Stimulated activated CD8-positive, alpha-beta memory T cell treated with anti-CD3 and anti-CD28 coated beads, Interleukin-7, amount 100 ng/mL, for 48 hours (primary cell): Measurements from ENCODE around the gene PKD1.

Experiments
- DNase-seq, 2 donors: peaks; one replicate each; pipeline ENCODE4 v3.0.0-alpha.2; 2020; ENCODE audit warnings: low read depth in 1 of 2; ENCODE audit errors: extremely low read depth in 1 of 2

The PKD1 gene

DNA sequence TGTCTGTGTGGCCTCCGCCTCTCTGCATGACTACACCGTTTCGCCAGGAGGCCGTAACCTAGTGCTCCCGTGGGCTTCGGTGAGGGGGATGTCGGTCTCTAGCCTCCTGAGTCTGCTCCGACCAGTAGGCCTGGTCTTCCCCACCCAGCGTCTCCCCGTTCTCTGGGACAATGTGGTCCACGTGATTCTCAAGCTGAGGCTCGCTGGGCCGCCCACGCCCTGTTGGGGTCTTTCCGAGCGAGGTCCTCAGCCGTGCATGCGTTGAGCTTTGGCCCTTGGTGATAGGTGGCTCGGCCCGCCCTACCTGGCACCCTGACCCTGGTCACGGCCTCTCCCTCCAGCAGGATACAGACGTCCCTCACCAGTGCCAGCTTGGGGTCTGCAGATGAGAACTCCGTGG is 57.0 kb downstream of the PKD1 start:
- no peak for DNase-seq

DNA sequence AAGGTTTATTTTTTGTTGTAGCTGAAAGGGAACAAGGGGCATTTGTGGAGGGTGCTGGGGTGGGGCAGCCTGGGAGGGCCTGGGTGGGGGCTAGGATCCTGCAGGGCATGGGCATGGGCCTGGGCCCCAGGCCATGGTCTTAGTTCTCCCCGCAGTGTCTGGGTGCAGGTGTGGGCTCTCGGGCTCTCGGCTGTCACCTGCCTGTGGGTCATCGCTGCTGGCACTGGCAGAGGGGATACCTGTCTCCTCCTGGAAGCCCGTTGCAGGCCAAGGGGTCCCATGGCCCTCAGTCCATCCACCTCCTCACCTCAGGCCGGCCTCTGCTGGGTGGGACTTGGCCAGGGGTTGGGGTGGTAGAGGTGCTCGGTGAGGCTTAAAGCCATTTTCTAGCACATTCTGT is 57.6 kb downstream of the PKD1 start:
- no peak for DNase-seq

DNA sequence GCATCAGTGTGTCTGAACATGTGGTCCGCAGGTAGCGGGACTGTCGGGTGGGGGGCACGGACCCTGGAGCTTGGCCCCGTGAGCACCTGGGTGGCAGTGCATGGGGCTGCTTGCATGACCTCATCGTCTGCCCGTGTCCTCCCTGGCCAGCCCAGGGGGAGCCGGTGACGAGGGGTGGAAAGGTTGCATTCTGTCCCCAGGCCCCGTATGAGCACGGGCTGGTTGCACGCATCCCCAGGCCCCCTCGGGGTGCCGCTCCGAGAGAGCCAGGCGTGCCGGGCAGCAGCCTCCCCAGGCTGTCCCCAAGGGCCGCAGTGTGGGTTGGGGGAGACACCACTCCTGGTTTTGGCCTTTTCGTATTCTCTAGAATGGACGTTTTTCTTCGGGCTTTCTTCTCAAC is 58.0 kb downstream of the PKD1 start:
- DNase-seq = no peak

DNA sequence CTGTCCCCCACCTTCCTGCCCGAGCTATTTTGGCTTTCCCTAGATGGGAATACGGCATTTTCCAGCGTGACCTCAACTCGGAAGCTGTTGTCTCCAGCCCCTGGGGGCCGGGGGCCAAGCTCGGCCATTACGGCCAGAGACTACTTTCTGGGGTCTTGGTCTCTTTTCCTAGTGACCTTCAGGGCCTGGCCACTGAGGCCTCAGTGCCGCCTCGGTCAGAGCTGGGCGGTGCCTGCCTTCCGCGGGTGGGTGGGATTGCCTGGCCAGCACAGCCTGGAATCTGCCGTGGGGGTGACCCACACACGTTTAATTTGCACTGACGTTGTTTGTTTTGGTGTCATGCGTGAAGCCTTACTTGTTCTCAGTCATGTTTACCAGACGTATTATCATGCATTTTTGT is 58.7 kb downstream of the PKD1 start:
- DNase-seq = no peak

DNA sequence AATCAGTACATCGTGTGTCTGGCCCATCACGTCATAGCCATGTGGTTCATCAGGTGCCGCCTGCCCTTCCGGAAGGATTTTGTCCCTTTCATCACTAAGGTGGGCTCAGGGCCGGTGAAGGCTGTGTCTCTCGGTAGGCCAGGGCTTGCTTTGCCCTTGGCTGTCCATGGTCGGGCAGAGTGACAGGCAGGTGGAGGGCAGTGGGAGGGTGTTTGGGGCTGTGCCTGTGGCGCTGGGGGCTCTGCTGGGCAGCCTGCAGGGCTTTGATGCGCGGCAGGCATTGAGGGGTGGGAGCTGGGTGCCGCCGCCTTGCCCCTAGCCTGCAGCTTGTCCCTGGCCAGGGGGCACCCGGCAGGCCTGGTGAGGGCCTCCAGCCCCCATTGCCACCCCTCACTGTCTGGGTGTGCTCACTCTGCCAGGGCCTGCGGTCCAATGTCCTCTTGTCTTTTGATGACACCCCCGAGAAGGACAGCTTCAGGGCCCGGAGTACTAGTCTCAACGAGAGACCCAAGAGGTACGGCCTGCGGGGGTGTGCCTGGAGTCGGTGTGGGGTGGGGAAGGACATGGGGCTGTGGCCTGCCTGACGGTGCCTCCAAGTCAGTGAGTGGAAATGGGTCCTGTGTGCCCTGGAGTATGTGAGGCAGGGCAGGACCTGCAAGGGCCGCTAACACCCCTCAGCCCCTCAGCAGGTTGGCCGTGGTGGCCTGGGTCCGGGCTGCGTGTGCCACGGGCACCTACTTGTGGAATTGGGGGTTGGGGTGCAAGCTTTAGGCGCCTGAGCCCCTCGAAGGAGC is 59.4 kb downstream of the PKD1 start:
- DNase-seq = no peak

DNA sequence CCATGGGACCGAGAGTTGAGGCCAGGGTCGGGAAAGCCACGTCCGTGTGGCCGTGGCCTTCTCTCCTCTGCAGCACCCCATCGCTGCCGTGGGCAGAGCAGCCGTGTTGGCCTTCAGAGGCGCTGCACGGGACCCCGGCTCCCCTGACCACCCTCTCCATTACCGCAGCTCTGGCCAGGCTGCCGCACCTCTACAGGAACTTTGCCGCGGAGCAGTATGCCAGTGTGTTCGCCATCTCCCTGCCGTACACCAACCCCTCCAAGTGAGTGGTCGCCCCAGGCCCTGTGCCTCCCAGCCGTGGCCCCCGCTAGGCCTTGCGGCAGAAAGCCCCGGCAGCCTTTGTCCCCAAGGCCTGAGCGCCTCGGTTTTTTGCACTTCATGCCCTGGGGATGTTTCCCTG is 60.1 kb downstream of the PKD1 start:
- DNase-seq = no peak

DNA sequence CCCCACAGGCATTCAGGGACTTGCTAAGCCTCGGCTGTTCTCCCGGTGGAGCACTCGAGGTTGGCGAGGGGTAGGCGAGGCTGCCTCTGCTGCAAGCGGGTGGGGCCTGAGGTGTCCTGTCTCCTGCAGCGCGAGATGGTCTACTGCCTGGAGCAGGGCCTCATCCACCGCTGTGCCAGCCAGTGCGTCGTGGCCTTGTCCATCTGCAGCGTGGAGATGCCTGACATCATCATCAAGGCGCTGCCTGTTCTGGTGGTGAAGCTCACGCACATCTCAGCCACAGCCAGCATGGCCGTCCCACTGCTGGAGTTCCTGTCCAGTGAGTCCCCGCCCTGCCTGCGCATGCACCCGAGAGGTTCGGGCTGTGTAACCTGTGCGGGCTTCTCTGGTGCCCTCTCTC is 61.6 kb downstream of the PKD1 start:
- DNase-seq = no peak

DNA sequence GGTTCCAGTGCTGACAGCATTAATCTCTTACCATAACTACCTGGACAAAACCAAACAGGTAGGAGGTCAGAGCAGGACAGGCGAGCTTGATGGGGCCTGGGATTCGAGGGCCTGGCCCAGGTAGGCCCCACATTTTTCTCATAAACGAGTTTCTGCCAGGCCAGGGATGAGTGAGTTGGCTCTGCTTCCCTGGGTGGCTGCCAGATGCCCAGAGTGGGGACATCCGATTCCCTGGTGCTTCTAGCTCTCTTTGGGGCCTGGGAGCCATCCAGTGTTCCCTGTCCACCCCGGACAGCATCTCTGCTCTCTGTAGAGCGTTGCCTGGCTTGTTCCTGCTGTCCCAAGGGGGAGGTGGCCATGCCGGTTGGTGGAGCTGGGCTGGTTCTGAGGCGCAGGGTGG is 62.8 kb downstream of the PKD1 start:
- DNase-seq = no peak

DNA sequence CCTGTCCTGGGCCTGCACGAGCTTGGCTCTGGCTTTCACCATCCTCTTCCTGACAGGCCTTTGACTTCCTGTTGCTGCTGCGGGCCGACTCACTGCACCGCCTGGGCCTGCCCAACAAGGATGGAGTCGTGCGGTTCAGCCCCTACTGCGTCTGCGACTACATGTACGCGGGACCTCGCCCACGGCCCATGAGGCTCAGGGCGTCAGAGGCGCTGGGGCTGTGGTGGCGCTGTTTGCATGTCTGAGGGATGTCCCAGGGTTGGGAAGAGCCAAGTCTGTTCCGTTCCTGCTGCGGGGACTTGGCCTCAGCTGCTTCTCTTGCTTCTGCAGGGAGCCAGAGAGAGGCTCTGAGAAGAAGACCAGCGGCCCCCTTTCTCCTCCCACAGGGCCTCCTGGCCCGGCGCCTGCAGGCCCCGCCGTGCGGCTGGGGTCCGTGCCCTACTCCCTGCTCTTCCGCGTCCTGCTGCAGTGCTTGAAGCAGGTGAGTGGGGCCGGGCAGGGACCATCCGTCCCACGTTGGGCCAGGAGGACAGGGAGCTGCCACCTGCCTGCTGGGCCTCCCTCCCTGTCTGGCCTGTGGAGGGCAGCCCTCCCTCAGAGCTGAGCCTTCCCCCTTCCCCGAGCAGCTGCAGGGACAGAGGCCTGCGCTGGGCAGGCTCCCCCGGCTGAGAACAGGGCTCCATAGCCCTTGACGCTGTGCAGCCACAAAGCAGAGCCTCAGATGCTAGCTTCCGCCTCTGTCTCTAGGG is 64.1 kb downstream of the PKD1 start:
- DNase-seq = no peak

DNA sequence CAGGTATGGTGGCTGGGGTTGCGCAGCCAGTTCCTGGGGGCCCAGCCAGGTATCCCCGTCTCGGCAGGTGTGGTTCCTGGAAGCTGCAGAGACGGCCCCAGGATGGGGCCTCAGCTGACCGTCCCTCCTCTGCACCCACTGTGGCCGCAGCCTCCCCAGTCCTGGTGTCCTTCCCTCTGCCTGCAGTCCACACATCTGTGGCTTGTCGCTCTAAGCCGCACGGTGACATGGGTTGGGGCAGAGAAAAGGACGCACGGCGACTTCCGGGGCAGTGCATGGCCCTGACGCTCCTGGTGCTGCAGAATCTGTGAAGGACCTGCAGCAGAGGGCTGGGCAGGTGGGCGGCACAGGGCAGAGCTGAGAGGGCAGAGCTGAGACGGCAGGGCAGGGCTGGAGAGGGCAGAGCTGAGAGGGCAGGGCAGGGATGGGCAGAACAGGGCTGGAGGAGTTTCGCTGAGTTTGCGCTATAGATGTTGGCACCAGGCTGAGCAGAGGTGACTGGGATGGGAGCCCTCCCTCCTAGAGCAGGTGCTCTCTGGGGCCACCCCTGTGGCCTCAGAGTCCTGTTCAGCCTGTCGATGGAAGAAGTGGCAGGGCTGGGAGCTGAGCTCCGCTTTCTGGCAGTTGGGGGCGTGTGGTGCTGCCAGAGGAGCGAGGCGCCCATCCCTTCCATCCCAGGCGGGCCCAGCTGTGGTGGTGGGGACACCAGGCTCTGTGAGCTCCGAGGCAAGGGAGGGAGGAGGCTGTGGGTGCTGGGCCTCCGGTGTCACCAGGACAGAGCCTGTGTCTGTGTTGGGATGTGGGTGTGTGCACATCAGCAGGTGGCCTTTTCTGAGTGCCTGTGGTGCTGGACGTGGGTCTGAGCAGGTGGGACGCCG is 64.9 kb downstream of the PKD1 start:
- no peak for DNase-seq

DNA sequence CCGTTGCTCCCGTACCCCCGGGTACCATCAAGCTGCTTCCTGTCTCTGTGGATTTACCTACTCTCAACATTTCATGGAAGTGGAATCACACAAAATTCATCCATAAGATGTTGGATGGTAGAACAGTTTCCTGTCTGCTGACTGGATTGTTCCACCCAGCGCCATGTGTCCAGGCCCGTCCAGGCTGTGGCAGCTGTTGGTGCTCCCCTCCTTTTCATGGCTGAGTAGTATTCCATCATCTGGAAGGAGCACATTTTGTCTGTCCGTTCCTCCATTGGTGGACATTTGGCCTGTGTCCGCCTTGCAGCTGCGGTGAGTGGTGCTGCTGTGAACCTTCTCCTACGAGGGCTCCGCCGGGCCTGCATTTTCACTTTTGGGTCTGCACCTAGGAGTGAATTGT is 69.6 kb downstream of the PKD1 start:
- no peak for DNase-seq

DNA sequence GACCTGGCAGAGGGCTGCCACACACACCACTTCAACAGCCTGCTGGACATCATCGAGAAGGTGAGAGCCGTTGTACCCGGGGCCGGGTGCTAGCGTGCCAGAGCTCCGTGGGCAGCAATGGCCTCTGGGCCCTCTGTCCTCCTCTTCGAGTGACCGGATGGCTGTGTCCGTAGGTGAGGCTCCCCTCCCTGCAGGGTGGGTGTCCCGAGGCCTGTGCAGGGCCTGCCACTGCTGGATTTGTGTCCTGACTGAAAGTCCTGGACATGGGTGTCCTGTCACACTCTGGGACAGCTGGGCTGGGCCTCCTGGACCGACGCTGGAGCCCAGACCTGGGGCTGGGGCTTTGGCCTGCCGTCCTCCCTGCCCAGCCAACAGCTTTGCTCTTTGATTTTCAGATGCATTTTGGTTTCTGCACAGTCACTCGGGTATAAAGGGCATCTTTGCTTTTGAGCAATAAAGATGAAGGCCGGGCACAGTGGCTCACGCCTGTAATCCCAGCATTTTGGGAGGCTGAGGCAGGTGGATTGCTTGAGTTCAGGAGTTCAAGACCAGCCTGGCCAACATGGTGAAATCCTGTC is 71.2 kb downstream of the PKD1 start:
- DNase-seq = no peak

DNA sequence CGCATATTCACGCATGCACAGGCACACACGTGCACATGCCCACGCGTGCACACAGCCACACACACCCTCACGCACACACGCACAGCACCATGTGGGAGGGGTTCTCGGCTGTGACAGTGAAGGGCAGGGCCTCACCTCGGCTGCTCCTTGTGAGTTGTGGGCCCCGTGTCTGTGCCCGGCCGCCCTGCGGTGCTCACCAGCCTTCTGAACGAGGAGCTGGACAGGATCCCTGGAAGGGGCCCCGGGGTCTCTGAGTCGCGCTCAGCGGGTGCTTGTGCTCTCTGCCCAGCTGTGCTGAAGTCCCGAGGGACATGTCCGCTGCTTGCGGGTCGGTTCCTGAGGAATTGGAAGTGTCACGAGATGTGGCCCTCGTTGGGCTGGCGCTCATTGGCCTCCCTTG is 71.8 kb downstream of the PKD1 start:
- DNase-seq = no peak

DNA sequence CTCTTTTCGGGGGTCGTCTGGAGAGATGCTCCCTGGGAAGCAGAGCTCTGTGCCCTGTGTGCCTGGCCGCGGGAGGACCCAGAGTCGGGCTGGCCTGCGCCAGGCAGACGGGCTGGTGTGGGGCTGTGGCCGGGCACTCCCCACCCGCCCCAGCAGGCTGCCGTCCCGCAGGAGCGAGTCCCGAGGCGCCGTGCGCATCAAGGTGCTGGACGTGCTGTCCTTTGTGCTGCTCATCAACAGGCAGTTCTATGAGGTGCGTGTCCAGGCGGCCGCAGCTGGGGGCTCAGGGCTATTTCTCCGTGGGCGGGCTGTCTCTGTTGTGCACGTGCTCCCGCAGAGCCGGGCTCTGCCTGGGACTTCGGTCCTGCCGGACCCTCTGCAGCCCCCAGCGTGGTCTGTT is 72.9 kb downstream of the PKD1 start:
- DNase-seq = no peak

DNA sequence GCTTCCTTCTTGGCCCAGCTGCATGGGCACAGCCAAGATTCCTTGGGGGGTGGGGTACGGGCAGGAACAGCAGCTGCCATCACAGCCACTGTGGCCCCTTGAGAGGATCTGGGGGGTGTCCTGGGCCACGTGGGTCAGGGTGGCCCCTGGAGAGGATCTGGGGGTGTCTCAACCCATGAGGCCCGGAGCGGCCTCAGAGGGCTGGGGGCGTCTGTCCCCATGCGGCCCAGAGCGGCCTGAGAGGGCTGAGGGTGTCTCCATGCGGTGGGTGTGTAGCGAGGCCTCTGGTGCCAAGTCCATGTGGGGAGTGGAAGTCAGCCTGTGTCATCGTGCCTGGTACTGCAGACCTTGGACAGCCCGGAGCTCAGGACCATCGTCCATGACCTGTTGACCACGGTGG is 74.2 kb downstream of the PKD1 start:
- DNase-seq = no peak

DNA sequence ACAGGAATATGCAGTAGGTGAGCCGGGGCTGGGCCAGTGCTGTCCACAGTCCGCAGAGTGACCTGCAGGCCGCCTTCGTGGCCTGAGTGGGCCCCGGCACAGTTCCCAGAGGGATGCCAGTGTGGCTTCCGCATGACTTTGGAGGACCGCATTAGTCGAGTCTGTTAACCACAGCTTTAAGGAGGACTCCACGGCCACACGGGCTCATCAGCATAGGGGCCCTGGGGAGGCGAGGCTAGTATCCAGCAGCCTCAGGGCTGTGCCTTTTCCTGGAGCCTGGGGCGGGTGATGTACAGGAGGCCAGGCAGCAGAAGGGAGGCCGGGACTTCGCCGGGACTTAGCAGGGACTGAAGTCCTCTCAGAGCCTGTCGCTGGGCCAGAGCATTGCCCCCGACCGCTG is 74.7 kb downstream of the PKD1 start:
- DNase-seq = no peak

DNA sequence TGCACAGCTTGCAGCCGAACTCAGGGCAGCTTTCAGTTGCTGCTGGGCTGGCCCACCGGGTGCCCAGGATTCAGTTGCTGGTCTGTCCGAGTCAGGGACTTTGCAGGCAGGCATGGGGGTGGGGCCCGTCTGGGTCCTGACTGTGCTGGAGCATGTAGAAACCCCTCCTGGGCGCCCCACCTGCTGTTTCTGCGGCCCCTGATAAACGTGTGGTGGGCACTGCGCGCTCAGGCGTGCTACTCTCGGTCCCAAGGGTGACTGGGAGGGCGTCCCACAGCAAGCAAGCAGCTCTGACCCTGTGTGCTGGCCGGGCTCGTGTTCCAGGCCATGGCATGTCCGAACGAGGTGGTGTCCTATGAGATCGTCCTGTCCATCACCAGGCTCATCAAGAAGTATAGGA is 75.4 kb downstream of the PKD1 start:
- no peak for DNase-seq

DNA sequence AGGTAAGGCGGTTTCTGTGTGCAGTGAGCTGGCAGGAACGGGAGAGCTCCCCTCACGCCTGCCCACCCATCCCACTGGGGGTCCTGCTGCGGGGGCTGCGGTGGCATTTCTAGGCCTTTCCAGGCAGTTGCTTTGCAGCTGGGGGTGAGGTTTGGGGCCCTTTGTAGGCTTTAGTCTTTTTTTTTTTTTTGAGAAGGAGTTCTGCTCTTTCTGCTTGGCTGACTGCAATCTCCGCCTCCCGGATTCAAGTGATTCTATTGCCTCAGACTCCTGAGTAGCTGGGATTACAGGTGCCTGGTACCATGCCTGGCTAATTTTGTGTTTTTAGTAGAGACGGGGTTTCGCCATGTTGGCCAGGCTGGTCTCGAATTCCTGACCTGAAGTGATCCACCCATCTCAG is 76.8 kb downstream of the PKD1 start:
- DNase-seq = no peak

DNA sequence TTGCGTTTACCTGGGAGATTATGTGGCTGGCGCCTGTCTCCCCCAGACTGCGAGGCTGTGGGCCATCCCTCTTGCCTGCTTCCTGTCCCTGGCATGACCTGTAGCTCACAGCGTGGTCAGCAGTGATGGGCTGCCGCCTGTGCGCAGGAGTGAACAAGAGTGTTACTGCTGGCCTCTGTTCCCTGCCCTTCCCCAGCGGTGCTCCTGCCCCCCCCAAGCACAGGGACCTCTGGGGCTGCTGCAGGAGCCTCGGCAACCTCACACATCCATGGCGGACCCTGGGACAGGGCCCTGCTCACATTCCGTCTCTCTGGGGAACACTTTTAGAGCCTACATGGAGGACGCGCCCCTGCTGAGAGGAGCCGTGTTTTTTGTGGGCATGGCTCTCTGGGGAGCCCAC is 77.3 kb downstream of the PKD1 start:
- no peak for DNase-seq

DNA sequence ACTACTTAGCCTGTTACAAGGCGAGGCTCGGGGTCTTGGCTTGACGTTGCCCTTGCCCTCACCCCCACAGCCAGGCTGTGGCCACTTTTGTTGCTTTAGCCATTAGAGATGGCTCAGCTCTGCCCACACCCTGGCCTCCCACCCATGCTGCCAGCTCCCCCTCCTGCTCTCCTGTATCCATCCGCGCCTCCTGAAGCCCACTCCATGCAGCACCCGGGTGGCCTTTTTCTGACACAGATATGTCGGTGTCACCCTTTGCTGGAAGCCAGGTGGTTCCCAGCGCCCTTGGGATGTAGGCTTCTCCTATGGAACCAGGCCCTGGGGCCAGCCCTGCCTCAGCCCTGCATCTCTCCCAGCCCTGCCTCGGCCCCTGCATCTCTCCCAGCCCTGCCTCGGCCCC is 78.3 kb downstream of the PKD1 start:
- DNase-seq = no peak

DNA sequence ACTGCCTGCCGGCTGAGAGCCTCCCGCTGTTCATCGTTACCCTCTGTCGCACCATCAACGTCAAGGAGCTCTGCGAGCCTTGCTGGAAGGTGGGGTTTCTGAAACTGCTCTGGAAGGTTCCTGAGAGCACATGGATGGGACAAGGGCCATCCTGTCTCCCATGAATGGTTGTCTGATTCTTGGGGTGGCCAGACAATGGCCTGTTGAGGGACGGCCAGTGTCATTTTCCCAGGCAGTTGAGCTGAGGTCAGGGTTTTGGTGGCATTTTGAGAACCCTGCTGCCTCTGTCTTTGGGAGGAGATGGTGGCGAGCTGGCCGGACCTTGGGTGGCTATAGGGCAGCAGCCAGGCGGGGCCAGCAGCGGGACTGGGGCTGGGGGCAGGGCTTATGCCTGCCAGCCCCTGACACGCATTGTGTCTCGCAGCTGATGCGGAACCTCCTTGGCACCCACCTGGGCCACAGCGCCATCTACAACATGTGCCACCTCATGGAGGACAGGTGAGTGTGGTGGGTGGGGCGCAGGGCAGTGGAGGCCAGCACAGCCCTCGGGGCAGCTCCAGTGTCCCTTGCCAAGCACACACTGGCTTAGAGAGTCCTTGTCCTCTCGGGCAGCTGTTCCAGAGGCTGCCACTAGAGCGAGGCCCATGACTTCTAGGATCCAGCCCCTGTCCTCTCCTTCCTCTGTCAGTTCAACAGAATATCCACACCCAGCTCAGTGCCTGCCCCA is 78.9 kb downstream of the PKD1 start:
- no peak for DNase-seq
